BLaER1 treated with 17β-estradiol and CSF1 and Interleukin-3, amounts not matched to agents 10 nM and 100 nM (cell line): ENCODE data around the gene PARN.

ENCODE experiments used
- H3K27ac ChIP-seq, 11 experiments: shearing (Covaris generic); formaldehyde crosslinking; 2 replicates each; pipeline ENCODE4 v1.8.1; 2022
- H3K27me3 ChIP-seq, 11 experiments: shearing (Covaris generic); formaldehyde crosslinking; 2 replicates each; pipeline ENCODE4 v1.8.1; 2022
- H3K36me3 ChIP-seq, 11 experiments: shearing (Covaris generic); formaldehyde crosslinking; 2 replicates each; pipeline ENCODE4 v1.8.1; 2022
- H3K4me1 ChIP-seq, 10 experiments: shearing (Covaris generic); formaldehyde crosslinking; 2 replicates each; pipeline ENCODE4 v1.8.1; 2022
- H3K4me2 ChIP-seq, 11 experiments: shearing (Covaris generic); formaldehyde crosslinking; 2 replicates each; pipeline ENCODE4 v1.8.1; 2022
- H3K4me3 ChIP-seq, 10 experiments: shearing (Covaris generic); formaldehyde crosslinking; 2 replicates each; pipeline ENCODE4 v1.8.1; 2022
- H3K9ac ChIP-seq, 11 experiments: shearing (Covaris generic); formaldehyde crosslinking; 2 replicates each; pipeline ENCODE4 v1.8.1; 2022
- H3K9me3 ChIP-seq, 11 experiments: shearing (Covaris generic); formaldehyde crosslinking; replicated peaks in 1 of 11; 2 replicates each; pipeline ENCODE4 v1.8.1; 2022
- H4K20me1 ChIP-seq, 11 experiments: shearing (Covaris generic); formaldehyde crosslinking; 2 replicates each; pipeline ENCODE4 v1.8.1; 2022
- Cebpa-rat ChIP-seq, 11 experiments: shearing (Covaris generic); IDR thresholded peaks; 2 replicates each; pipeline ENCODE4 v1.8.1; 2022

Gene PARN

DNA sequence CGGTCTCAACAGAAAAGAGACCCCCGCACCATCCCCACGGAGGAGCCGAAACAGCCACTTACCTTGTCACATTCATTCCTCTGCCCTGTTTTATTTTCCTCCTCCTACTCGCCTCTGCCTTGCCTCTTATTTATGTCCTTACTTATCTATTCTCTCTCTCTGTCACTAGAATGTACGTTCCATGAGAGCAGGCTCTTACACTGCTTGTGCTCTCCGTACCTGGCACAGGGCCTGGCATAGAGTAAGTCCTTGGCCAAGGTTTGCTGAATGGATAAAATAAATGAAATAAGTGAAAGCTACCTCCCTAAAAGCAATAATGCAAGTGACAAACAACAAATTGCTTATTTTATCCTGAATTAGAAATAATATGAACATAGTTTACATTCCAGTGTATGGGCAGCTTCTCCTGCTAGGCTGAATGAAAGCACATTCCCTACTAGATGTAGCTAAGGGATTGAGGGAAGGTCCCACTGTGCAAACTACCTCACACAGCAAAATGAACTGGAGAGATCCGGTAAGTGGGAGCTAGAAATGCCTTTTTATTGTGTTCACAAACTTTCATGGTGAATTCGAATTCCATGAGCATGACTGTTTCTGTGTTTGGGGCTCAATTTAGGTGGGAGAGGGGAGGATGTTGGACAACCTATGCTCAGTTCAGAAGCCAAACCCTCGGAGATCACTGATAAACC lies 173.1 kb downstream of the PARN start:
- Histone ChIP-seq H3K4me3 (no peak overlapping the region), H3K27me3 (no peaks in the 10 kb centered on the region), H3K27ac (no peak overlapping the region), H4K20me1 (no peaks in the 10 kb centered on the region), H3K4me2 (no peak overlapping the region), H3K36me3 (peaks cover 4 to 43% (median 22%) of the 10 kb centered on the region in 11 experiments; a peak in 15 of 22 replicates), H3K9me3 (no peaks in the 10 kb centered on the region), H3K9ac (no peak overlapping the region), H3K4me1 (no peaks in the 10 kb centered on the region)
- TF ChIP-seq Cebpa-rat (IDR thresholded peaks at IDR 0.05) = no peak

DNA sequence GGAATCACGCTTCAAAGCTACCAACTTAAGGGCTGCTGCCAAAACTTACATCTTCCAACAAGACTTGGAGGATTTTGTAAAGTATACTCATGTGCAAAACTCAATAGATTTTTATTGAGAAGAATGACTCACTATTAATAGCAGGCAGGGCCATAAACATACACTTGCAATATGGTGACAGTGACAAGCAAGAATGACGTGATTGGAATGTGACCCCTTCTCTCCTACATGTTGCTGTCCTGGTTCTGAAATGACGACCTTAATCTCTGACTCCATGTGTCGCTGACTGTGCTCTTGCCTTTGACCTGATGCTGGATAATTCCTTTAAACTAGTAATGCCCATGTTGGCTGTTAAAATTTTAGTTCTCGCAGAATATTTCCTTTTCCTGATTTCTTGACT lies 174.5 kb downstream of the PARN start:
- no peak overlapping the region for H3K9ac ChIP-seq
- no peak overlapping the region for H3K27ac ChIP-seq
- H3K4me1 ChIP-seq = no peaks in the 10 kb centered on the region
- no peaks in the 10 kb centered on the region; a peak in 1 of 22 replicates for H4K20me1 ChIP-seq
- H3K36me3 ChIP-seq = peaks cover 0 to 30% (median 11%) of the 10 kb centered on the region in 11 experiments; a peak in 11 of 22 replicates
- H3K9me3 ChIP-seq = no peaks in the 10 kb centered on the region
- TF ChIP-seq Cebpa-rat (IDR thresholded peaks at IDR 0.05) = no peak
- no peak overlapping the region for H3K4me3 ChIP-seq
- no peaks in the 10 kb centered on the region for H3K27me3 ChIP-seq
- H3K4me2 ChIP-seq = no peak overlapping the region

DNA sequence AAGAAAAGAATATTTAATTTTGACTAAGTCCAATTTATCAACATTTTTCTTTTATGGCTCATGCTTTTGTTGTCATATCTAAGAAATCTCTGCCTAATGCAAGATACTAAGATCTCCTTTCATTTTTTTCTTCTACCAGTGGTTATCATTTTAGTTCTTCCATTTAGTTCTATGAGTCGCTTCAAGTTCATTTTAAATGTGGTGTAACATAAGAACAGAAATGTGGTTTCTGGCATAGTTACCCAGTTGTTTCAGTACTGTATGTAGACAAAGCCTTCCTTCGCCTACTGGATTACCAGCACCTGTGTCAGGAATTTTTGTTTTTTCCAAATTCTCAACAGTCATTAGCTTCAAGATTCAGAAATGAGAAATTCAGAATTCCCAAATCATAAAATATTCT lies 175.7 kb downstream of the PARN start:
- no peaks in the 10 kb centered on the region for H3K9me3 ChIP-seq
- H3K4me1 ChIP-seq = peaks cover 0 to 7% (median 0%) of the 10 kb centered on the region in 10 experiments; a peak in 6 of 20 replicates
- no peaks in the 10 kb centered on the region for H3K27me3 ChIP-seq
- H3K36me3 ChIP-seq = peaks cover 0 to 23% (median 8%) of the 10 kb centered on the region in 11 experiments; a peak in 10 of 22 replicates
- TF ChIP-seq Cebpa-rat (IDR thresholded peaks at IDR 0.05) = no peak
- H3K27ac ChIP-seq = no peak overlapping the region
- no peak overlapping the region for H3K9ac ChIP-seq
- no peak overlapping the region for H3K4me2 ChIP-seq
- H3K4me3 ChIP-seq = no peak overlapping the region
- H4K20me1 ChIP-seq = peaks cover 0 to 4% (median 0%) of the 10 kb centered on the region in 11 experiments; a peak in 2 of 22 replicates

DNA sequence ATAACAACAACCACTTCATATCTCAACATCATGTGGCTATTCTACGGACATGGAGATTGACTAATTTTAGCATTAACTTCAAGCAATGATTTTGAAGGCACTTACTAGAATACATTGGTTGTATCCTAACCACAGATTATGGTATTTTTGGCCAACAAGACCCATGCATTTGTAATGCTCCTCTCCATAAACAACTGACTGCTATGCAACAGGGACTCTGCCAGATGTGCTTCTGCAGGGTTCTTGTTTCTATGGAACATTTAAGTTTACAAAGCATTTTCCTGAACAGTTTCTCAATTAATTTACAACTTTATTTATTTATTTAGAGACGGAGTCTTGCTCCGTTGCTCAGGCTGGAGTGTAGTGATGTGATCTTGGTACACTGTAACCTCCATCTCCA lies 178.0 kb downstream of the PARN start:
- Histone ChIP-seq H3K4me3 (no peak overlapping the region), H3K9ac (no peak overlapping the region), H3K27me3 (no peaks in the 10 kb centered on the region), H3K4me1 (peaks cover 0 to 25% (median 0%) of the 10 kb centered on the region in 10 experiments; a peak in 6 of 20 replicates), H3K9me3 (no peaks in the 10 kb centered on the region), H3K4me2 (no peak overlapping the region), H3K36me3 (peaks cover 0 to 16% (median 0%) of the 10 kb centered on the region in 11 experiments; a peak in 4 of 22 replicates), H4K20me1 (peaks cover 0 to 13% (median 0%) of the 10 kb centered on the region in 11 experiments; a peak in 2 of 22 replicates), H3K27ac (no peak overlapping the region)
- no peak for TF ChIP-seq Cebpa-rat (IDR thresholded peaks at IDR 0.05)

DNA sequence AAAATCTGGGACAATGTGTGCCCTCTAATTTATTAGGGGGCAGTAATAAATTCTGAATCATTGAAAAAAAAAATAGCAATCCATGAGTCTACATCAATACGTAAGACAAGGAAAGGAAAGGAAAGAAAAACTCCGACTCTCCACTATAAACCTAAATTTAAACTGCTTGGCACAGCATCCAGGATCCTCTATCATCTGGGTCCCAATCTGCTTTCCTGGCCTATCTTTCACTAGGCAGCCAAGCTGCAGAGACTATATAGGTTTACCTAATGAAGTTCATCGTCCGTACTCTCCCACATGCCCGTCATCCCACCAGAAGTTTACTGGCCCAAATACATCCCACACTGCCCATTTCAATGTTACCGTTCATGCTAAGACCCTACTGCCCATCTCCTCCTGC lies 179.2 kb downstream of the PARN start:
- Histone ChIP-seq H3K4me3 (no peak overlapping the region), H3K4me2 (no peak overlapping the region), H4K20me1 (peaks cover 0 to 13% (median 0%) of the 10 kb centered on the region in 11 experiments; a peak in 2 of 22 replicates), H3K4me1 (peaks cover 0 to 25% (median 0%) of the 10 kb centered on the region in 10 experiments; a peak in 6 of 20 replicates), H3K9ac (no peak overlapping the region), H3K9me3 (no peaks in the 10 kb centered on the region), H3K27me3 (no peaks in the 10 kb centered on the region), H3K27ac (no peak overlapping the region), H3K36me3 (peaks cover 4 to 15% (median 10%) of the 10 kb centered on the region in 11 experiments; a peak in 18 of 22 replicates)
- no peak for TF ChIP-seq Cebpa-rat (IDR thresholded peaks at IDR 0.05)

DNA sequence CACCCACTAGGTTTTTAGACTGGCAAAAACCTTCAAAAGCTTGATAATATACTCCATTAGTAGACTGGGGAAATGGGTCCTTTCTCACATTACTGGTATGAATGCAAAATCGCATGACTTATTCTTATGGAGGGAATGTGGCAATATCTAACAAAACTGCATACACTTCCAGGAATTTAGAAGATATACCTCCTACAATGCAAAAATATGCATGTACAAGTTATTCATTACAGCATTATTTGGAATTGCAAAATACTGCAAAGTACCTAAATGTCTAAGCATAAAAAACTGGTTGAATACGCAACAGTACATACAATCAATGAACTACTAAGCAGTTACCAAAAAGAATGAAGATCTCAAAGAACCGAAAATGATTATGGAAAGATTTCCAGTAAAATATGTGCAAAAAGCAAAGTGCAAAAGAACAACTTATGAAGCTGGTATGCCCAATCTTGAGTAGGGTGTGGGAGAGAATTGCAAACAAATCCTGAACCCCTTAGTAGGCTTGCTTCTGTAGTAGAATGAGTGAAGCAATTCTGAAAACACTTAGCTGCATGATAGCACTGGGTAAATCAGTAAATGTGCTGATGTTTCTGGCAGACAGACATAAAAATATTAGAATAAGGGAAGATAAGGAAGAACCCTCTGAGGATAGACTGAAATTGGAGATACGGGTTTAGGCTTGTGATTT lies 180.1 kb downstream of the PARN start:
- no peak overlapping the region for H3K9ac ChIP-seq

DNA sequence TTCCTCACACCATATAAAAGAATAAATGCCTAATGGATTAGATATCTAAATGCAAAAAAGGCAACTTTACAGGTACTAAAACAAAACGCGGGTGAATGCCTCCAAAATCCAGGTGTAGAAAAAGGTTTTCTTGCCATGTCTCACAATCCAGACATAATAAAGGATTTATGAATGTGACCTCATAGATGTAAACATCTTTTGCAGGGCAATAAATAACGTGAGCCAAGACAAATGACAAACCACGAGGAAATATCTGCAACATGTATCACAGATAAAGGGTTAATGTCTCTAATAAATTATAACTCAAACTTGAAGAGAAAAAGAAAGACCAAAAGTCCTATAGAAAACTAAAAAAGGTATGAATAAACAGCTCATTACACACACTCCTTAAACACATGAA lies 180.7 kb downstream of the PARN start:
- H3K4me3 ChIP-seq = no peak overlapping the region

More for the DNA sequence above, 180.1 kb downstream of the PARN start:
- Histone ChIP-seq H3K27ac (no peak overlapping the region), H4K20me1 (peaks cover 0 to 13% (median 0%) of the 10 kb centered on the region in 11 experiments; a peak in 2 of 22 replicates), H3K4me2 (peak overlapping the region in 1 of 11 experiments; percentile 72; a peak in 1 of 22 replicates), H3K9me3 (no peaks in the 10 kb centered on the region), H3K4me3 (no peak overlapping the region), H3K36me3 (peaks cover 11 to 20% (median 18%) of the 10 kb centered on the region in 11 experiments; a peak in 20 of 22 replicates), H3K27me3 (no peaks in the 10 kb centered on the region), H3K4me1 (peaks cover 0 to 25% (median 0%) of the 10 kb centered on the region in 10 experiments; a peak in 6 of 20 replicates)
- no peak for TF ChIP-seq Cebpa-rat (IDR thresholded peaks at IDR 0.05)

DNA sequence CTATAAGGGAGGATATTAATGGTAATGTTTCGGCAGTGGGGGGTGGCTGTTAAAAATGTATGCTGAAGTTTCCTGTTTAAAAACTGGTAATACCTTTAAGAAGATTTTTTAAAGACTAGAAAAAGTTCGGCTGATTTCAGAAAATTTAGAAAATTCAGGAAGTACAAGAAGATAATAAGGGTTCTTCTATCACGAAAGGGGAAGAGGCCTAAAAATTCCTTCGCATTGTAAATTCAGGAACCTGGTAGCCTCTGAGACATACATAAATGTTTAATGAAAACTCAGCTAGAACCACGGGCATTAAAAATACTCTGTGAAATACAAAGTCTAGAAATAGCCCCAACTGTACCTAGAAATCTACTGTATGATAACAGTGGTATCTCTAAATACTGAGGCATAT lies 181.2 kb downstream of the PARN start:
- Histone ChIP-seq H4K20me1 (peaks cover 0 to 13% (median 0%) of the 10 kb centered on the region in 11 experiments; a peak in 2 of 22 replicates), H3K4me2 (peak overlapping the region in 3 of 11 experiments; percentile 9 to 72 (median 70); a peak in 6 of 22 replicates), H3K27ac (peak overlapping the region in 2 of 11 experiments; percentile 12 to 52; a peak in 3 of 22 replicates), H3K4me3 (no peak overlapping the region), H3K27me3 (no peaks in the 10 kb centered on the region), H3K9ac (no peak overlapping the region; a peak in 1 of 22 replicates), H3K9me3 (no peaks in the 10 kb centered on the region), H3K4me1 (peaks cover 0 to 25% (median 0%) of the 10 kb centered on the region in 10 experiments; a peak in 6 of 20 replicates), H3K36me3 (peaks cover 14 to 28% (median 21%) of the 10 kb centered on the region in 11 experiments; a peak in 20 of 22 replicates)
- TF ChIP-seq Cebpa-rat (IDR thresholded peaks at IDR 0.05) = no peak

More for the DNA sequence above, 180.7 kb downstream of the PARN start:
- Histone ChIP-seq H3K36me3 (peaks cover 11 to 25% (median 21%) of the 10 kb centered on the region in 11 experiments; a peak in 20 of 22 replicates), H3K4me2 (peak overlapping the region in 3 of 11 experiments; percentile 9 to 72 (median 70); a peak in 5 of 22 replicates), H3K9ac (no peak overlapping the region), H3K9me3 (no peaks in the 10 kb centered on the region), H3K27ac (no peak overlapping the region), H4K20me1 (peaks cover 0 to 13% (median 0%) of the 10 kb centered on the region in 11 experiments; a peak in 2 of 22 replicates), H3K4me1 (peaks cover 0 to 25% (median 0%) of the 10 kb centered on the region in 10 experiments; a peak in 6 of 20 replicates), H3K27me3 (no peaks in the 10 kb centered on the region)
- TF ChIP-seq Cebpa-rat (IDR thresholded peaks at IDR 0.05) = no peak

DNA sequence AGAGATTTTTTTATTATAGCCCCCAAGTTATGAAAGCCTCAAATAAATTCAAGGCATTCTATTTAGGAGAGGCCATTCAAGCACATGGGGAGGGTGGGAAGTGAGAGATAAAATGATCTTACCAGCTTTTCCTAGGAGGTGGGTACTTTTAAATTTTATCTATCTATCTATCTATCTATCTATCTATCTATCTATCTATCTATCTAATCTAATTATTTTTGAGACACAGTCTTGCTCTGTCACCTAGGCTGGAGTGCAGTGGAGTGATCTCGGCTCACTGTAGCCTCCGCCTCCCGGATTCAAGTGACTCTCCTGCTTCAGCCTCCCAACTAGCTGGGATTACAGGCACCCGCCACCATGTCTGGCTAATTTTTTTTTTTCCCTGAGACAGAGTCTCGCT lies 182.3 kb downstream of the PARN start:
- H3K27me3 ChIP-seq = no peaks in the 10 kb centered on the region
- H3K4me1 ChIP-seq = peaks cover 0 to 25% (median 0%) of the 10 kb centered on the region in 10 experiments; a peak in 6 of 20 replicates
- peak overlapping the region in 2 of 11 experiments; percentile 68 to 70; a peak in 4 of 22 replicates for H3K4me2 ChIP-seq
- H3K4me3 ChIP-seq = no peak overlapping the region
- H3K36me3 ChIP-seq = peaks cover 14 to 32% (median 23%) of the 10 kb centered on the region in 11 experiments; a peak in 20 of 22 replicates
- H4K20me1 ChIP-seq = peaks cover 0 to 13% (median 0%) of the 10 kb centered on the region in 11 experiments; a peak in 2 of 22 replicates
- H3K9ac ChIP-seq = no peak overlapping the region
- H3K27ac ChIP-seq = no peak overlapping the region
- no peaks in the 10 kb centered on the region for H3K9me3 ChIP-seq
- TF ChIP-seq Cebpa-rat (IDR thresholded peaks at IDR 0.05) = no peak
